Activated T-cell treated with anti-CD3 and anti-CD28 coated beads, Interleukin-2, amount 50 U/mL, for 4 hours (primary cell): Measurements from ENCODE around the gene EZH1. TPM values are rescaled to one million over a fixed set of nuclear protein-coding genes. Genes with fewer than 3 reads are reported as not detected.
"Not testable (repeated sequence)": the region's sequence is repeated elsewhere in the genome, so short reads cannot be mapped to it uniquely, and the experiment has no call there.

Source experiments
- ATAC-seq, 2 donors: fragments of 200-7000 bp; cut with Tn5 transposase; one replicate each; pipeline ENCODE4 v1.10.0; 2021
- DNase-seq: peaks from one replicate; pipeline ENCODE4 v3.0.0-alpha.2; 2020
- H3K27me3 Mint-ChIP-seq: one replicate; pipeline ENCODE4 v1.8.0; 2021; ENCODE audit warnings: low read depth, mixed read lengths
- H3K36me3 Mint-ChIP-seq: one replicate; pipeline ENCODE4 v1.8.0; 2022; ENCODE audit warnings: mixed read lengths; ENCODE audit not compliant: insufficient read depth
- H3K4me1 Mint-ChIP-seq: one replicate; pipeline ENCODE4 v1.8.0; 2021; ENCODE audit warnings: low read depth, mixed read lengths
- H3K4me3 Mint-ChIP-seq: one replicate; pipeline ENCODE4 v1.8.0; 2021; ENCODE audit warnings: mild to moderate bottlenecking, moderate library complexity, mixed read lengths
- H3K9me3 Mint-ChIP-seq: one replicate; pipeline ENCODE4 v1.8.0; 2021; ENCODE audit warnings: mixed read lengths
- total RNA-seq, 3 donors: library from RNA; stranded (reverse); gene quantifications; one replicate each; pipeline ENCODE4 v1.2.1, GENCODE V29; 2021

Gene EZH1
- total RNA-seq, 3 donors from 2014 or later, result 22.2 to 26.5 (median 22.6) TPM

DNA sequence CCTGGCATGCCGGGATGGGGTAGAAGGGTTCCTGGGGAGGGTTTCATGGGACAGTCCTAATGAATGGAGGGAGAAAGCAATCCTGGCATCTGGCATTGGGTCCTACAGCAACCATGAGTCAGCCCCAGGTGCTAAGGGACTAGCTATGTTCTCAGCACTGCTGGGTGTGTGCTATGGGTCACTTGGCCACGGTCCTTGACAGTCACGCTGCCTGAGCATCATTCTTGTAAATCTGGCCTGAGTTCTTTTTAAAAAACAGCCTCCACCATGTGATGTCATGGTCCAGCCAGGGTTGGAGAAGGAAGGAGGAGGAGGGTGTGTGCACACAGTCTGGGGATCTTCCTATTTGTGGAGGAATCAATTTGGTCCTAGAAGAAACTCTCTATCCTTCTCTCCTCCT lies 9.9 kb upstream of the EZH1 start:
- Mint-ChIP-seq H3K4me1 (no peaks in the 10 kb centered on the region), H3K36me3 (no peaks in the 10 kb centered on the region), H3K27me3 (peaks cover 36% of the 10 kb centered on the region), H3K9me3 (no peaks in the 10 kb centered on the region), H3K4me3 (no peak overlapping the region)
- DNase-seq, result no peak
- no peak for ATAC-seq

DNA sequence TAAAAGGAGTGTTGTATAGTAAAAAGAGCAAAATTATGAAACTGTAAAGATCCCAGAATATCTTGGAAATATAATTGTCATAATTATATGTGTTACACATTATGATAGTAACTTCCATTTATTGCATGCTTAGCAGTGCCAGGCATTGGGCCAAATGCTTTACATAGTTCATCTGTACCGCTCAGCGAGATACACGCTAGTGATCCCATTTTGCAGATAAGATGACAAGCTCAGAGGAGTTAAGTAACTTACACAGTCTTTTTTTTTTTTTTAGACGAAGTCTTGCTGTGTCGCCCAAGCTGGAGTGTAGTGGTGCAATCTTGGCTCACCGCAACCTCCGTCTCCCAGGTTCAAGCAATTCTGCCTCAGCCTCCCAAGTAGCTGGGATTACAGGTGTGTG lies 6.8 kb upstream of the EZH1 start:
- H3K4me3 Mint-ChIP-seq, result no peak overlapping the region
- DNase-seq (no peak), ATAC-seq (no peak)
- no peaks in the 10 kb centered on the region for H3K36me3 Mint-ChIP-seq
- peaks cover 33% of the 10 kb centered on the region for H3K27me3 Mint-ChIP-seq
- no peaks in the 10 kb centered on the region for H3K9me3 Mint-ChIP-seq
- no peaks in the 10 kb centered on the region for H3K4me1 Mint-ChIP-seq

DNA sequence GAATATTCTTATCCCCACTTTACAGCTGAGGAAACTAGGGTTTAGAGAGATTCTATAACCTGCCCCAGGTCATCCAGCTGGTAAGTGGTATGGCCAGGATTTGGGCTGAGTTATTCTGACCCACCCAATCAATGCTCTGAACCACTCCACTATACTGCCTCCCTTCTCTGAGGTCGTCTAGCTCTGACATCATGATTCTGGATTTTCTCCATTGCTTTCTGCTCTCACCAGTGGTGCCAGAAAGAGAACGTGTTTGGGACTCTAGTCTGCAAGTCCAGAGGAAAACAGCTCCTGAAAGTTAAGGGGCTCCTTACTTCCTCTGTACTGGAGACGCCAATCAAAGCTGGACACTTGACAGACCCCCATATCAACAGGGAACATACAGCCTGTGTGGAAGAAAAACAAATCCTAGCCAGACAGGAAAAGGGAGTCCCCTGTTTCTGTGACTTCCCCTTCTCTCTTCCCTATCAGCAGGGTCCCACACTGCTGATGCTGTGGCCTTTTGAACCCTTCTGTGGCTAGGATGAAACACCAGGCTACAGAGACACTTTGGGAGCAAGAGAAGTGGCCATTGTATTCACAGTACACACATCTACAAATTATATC lies 6.0 kb upstream of the EZH1 start:
- DNase-seq (no peak), ATAC-seq (no peak)
- H3K4me1 Mint-ChIP-seq, result no peaks in the 10 kb centered on the region
- H3K36me3 Mint-ChIP-seq, result no peaks in the 10 kb centered on the region
- H3K9me3 Mint-ChIP-seq, result no peaks in the 10 kb centered on the region
- H3K27me3 Mint-ChIP-seq, result peaks cover 27% of the 10 kb centered on the region
- no peak overlapping the region for H3K4me3 Mint-ChIP-seq

- H3K4me3 Mint-ChIP-seq, result no peak overlapping the region
- H3K36me3 Mint-ChIP-seq, result no peaks in the 10 kb centered on the region
- DNase-seq, result no peak
- peaks cover 9% of the 10 kb centered on the region for H3K4me1 Mint-ChIP-seq
- peaks cover 14% of the 10 kb centered on the region for H3K27me3 Mint-ChIP-seq
- no peaks in the 10 kb centered on the region for H3K9me3 Mint-ChIP-seq
- ATAC-seq, result no peak
Measured at GRCh38 chr17:42748908-42749798, 4.3 kb upstream of the EZH1 start.

DNA sequence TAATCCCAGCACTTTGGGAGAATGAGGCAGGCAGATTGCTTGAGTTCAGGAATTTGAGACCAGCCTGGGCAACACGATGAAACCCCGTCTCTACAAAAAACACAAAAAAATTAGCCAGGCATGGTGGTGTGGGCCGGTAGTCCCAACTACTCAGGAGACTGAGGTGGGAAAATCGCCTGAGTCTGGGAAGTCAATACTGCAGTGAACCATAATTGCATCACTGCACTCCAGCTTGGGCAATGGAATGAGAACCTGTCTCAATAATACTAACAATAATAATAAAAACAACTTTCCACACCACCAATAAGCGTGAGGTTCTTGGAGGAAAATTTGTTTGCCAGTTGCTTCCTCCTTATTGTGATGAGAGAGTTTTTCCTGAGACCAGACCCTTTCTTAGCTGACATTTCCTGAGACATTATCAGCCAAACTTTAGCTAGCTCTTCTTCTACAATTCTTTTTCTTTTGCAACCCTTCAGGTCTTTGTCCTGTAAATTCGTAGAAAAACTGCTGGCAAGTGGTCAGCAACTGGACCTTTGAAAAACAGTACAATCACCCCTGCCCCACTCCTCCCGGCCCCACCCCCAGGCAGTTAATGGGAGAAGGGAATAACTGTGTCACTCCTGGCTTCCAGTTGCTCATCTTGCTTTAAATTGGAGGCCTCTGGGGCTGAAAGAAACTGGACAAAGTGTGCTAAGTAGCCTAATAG lies 3.5 kb upstream of the EZH1 start:
- peaks cover 16% of the 10 kb centered on the region for H3K4me1 Mint-ChIP-seq

GRCh38 chr17:42744283-42744805 lies 496 bp downstream of the EZH1 start:
- Mint-ChIP-seq H3K4me3 (peak overlapping the region; percentile 91), H3K27me3 (peaks cover 4% of the 10 kb centered on the region), H3K9me3 (no peaks in the 10 kb centered on the region), H3K36me3 (no peaks in the 10 kb centered on the region), H3K4me1 (peaks cover 23% of the 10 kb centered on the region)
- ATAC-seq, result peak; percentile 87 to 89
- DNase-seq, result peak; percentile 64

More for the DNA sequence above, 3.5 kb upstream of the EZH1 start:
- Mint-ChIP-seq H3K4me3 (no peak overlapping the region), H3K9me3 (no peaks in the 10 kb centered on the region), H3K36me3 (no peaks in the 10 kb centered on the region), H3K27me3 (peaks cover 10% of the 10 kb centered on the region)
- no peak for DNase-seq
- no peak for ATAC-seq

DNA sequence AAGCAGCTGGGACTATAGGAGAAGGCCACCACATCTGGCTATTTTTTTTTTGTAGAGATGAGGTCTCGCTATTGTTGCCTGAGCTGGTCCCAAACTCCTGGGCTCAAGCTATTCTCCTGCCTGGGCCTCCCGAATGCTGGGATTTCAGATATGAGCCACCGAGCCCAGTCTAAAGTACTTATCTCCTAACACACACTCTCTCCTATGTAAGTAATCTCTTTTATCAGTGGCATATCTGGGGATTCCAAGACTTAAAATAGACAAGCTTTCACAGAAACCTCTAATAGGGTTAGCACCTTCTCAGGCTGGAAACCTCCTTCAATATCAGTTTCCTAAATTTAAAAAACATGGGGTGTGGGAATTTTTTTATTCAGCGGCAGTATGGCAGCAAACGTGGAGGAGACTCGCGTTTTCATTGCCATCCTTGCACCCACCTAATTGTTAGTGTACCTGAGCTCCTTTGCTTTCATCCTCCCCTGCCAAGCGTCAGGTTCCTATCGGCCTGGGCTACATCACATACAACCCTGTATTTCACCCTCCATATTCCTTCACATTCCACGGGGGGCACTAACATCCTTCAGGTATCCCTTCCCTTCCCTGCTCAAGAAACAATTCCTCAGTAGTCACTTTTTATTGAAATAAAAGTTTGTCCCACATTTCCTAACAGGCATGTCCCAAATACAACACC lies 1.1 kb downstream of the EZH1 start:
- DNase-seq (no peak), ATAC-seq (no peak)
- H3K36me3 Mint-ChIP-seq, result no peaks in the 10 kb centered on the region
- peak overlapping the region; percentile 91 for H3K4me3 Mint-ChIP-seq
- no peaks in the 10 kb centered on the region for H3K27me3 Mint-ChIP-seq
- H3K9me3 Mint-ChIP-seq, result no peaks in the 10 kb centered on the region
- H3K4me1 Mint-ChIP-seq, result peaks cover 23% of the 10 kb centered on the region

- H3K4me1 Mint-ChIP-seq, result peaks cover 23% of the 10 kb centered on the region
- not testable (repeated sequence) for ATAC-seq
Measured at GRCh38 chr17:42742916-42743315, 1.9 kb downstream of the EZH1 start.

GRCh38 chr17:42740699-42741098 lies 4.1 kb downstream of the EZH1 start:
- no peak for DNase-seq
- ATAC-seq, result no peak
- Mint-ChIP-seq H3K4me3 (no peak overlapping the region), H3K9me3 (no peaks in the 10 kb centered on the region), H3K36me3 (no peaks in the 10 kb centered on the region), H3K4me1 (peaks cover 23% of the 10 kb centered on the region), H3K27me3 (no peaks in the 10 kb centered on the region)

More at GRCh38 chr17:42742916-42743315, 1.9 kb downstream of the EZH1 start:
- not testable (repeated sequence) for DNase-seq, H3K36me3 Mint-ChIP-seq, H3K9me3 Mint-ChIP-seq, H3K27me3 Mint-ChIP-seq
- H3K4me3 Mint-ChIP-seq, result peak overlapping the region; percentile 40

DNA sequence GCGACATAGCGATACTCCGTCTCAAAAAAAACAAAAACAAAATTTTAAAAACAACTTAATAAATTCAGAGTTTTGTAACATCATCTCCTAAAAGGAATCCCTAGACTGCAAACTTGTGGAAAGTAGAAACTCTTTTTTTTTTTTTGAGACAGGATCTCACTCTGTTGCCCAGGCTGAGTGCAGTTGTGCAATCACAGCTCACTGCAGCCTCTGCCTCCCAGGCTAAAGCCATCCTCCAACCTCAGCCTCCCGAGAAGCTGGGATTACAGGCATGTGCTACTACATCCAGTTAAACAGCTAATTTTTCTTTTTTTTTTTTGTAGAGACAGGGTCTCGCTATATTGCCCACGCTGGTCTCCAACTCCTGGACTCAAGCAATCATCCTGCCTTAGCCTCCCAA lies 19.7 kb downstream of the EZH1 start:
- Mint-ChIP-seq H3K27me3 (no peaks in the 10 kb centered on the region), H3K4me3 (no peak overlapping the region), H3K36me3 (peaks cover 25% of the 10 kb centered on the region), H3K9me3 (no peaks in the 10 kb centered on the region), H3K4me1 (peaks cover 2% of the 10 kb centered on the region)
- ATAC-seq, result no peak
- DNase-seq, result no peak

DNA sequence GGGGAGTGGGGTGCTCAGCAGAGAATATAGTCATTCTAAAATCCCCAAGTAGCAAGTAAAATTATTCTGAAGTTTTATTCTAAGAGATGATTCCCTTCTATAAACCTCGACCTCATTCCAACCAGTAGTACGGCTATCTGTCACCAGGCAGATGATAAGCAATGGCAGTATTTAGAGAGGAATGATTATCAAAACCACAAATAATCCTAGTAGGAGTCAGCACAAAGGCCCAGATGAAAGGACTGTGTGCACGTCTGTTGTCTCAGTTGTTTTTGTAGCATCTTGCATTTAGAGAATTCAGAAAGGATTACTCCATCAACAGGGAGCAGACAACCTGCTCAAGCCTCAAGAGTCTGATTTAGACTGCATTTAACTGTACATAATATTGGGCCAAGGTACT lies 21.2 kb downstream of the EZH1 start:
- H3K9me3 Mint-ChIP-seq, result no peaks in the 10 kb centered on the region
- ATAC-seq (no peak), DNase-seq (no peak)
- H3K36me3 Mint-ChIP-seq, result peaks cover 31% of the 10 kb centered on the region
- H3K27me3 Mint-ChIP-seq, result no peaks in the 10 kb centered on the region
- H3K4me1 Mint-ChIP-seq, result peaks cover 2% of the 10 kb centered on the region
- H3K4me3 Mint-ChIP-seq, result no peak overlapping the region

GRCh38 chr17:42720996-42721583 lies 23.8 kb downstream of the EZH1 start:
- H3K4me3 Mint-ChIP-seq, result no peak overlapping the region
- ATAC-seq, result peak; percentile 79 to 81
- no peaks in the 10 kb centered on the region for H3K27me3 Mint-ChIP-seq
- no peak for DNase-seq
- peaks cover 2% of the 10 kb centered on the region for H3K4me1 Mint-ChIP-seq
- H3K36me3 Mint-ChIP-seq, result peaks cover 46% of the 10 kb centered on the region
- no peaks in the 10 kb centered on the region for H3K9me3 Mint-ChIP-seq

DNA sequence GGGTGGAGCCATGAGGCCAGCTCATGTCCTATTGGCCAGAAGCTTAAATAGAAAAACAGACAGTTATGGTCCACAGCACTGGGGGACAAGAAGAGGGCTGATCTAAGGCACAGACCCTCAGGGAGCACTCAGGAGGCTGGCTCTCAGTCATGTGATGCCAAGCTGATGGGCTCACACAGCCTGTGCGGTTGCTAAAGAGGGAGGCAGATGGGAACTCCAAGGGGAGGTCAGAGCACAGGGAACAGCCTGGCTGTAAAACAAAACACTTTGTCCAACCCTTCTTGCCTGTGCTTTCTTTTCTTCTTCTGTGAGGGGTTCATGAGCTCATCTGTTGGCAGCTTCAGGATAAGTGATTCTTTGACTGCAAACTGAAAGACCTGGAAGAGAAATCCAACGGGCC lies 35.3 kb downstream of the EZH1 start:
- peaks cover 59% of the 10 kb centered on the region for H3K36me3 Mint-ChIP-seq
- peaks cover 36% of the 10 kb centered on the region for H3K4me1 Mint-ChIP-seq
- H3K4me3 Mint-ChIP-seq, result no peak overlapping the region
- H3K9me3 Mint-ChIP-seq, result no peaks in the 10 kb centered on the region
- ATAC-seq (no peak), DNase-seq (no peak)
- no peaks in the 10 kb centered on the region for H3K27me3 Mint-ChIP-seq

DNA sequence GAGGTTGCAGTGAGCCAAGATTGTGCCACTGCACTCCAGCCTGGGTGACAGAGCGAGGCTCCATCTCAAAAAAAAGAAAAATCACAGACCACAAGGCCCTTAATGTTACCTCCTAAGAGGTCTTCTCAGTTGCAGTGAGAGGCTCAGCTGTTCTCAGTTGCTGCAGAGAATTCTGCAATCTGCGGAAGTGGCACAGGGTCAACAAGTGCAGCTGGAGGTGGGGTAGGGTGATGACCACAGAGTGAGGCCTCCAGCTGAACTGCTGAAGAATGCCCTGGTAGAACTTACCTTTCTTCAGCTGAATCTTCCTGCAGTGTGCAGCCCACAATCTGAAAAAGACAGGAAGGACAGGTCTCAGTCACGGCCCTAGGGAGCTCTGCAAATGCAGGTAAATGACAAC lies 36.3 kb downstream of the EZH1 start:
- no peak for ATAC-seq
- Mint-ChIP-seq H3K9me3 (no peaks in the 10 kb centered on the region), H3K27me3 (no peaks in the 10 kb centered on the region), H3K4me1 (peaks cover 40% of the 10 kb centered on the region), H3K36me3 (peaks cover 59% of the 10 kb centered on the region), H3K4me3 (no peak overlapping the region)
- no peak for DNase-seq
